ENCODE data around the gene PGM1.

GRCh38 chr1:63555480-63555879 is 37.7 kb upstream of the PGM1 start:
- TF ChIP-seq, protein P1, sequence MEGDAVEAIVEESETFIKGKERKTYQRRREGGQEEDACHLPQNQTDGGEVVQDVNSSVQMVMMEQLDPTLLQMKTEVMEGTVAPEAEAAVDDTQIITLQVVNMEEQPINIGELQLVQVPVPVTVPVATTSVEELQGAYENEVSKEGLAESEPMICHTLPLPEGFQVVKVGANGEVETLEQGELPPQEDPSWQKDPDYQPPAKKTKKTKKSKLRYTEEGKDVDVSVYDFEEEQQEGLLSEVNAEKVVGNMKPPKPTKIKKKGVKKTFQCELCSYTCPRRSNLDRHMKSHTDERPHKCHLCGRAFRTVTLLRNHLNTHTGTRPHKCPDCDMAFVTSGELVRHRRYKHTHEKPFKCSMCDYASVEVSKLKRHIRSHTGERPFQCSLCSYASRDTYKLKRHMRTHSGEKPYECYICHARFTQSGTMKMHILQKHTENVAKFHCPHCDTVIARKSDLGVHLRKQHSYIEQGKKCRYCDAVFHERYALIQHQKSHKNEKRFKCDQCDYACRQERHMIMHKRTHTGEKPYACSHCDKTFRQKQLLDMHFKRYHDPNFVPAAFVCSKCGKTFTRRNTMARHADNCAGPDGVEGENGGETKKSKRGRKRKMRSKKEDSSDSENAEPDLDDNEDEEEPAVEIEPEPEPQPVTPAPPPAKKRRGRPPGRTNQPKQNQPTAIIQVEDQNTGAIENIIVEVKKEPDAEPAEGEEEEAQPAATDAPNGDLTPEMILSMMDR (IDR thresholded peaks at IDR 0.05; ENCODE audit: low read depth, low read length, poor library complexity, severe bottlenecking): no peak
- TF ChIP-seq EZH2phosphoT487 (IDR thresholded peaks at IDR 0.05; ENCODE audit: borderline replicate concordance, low read length): no peak
